ENCODE data around the gene NAA80.
"Not testable (repeated sequence)": the region's sequence is repeated elsewhere in the genome, so short reads cannot be mapped to it uniquely, and the experiment has no call there.

NAA80 gene

GRCh38 chr3:50272538-50272910 is 26.7 kb downstream of the NAA80 start:
- H3K4me1 ChIP-seq (ENCODE audit: insufficient read depth, low read length), result peaks cover 25% of the 10 kb centered on the region
- H3K27me3 ChIP-seq (ENCODE audit: insufficient read depth, low read length); H3K36me3 ChIP-seq (ENCODE audit: insufficient read depth, low read length); H3K4me3 ChIP-seq (ENCODE audit: low read length); H2AFZ ChIP-seq (ENCODE audit: low read depth, low read length); H3K9me3 ChIP-seq (ENCODE audit: low read length): not testable (repeated sequence)

- H3K27me3 ChIP-seq (ENCODE audit: insufficient read depth, low read length), result no peaks in the 10 kb centered on the region
- peaks cover 35% of the 10 kb centered on the region for H3K4me1 ChIP-seq (ENCODE audit: insufficient read depth, low read length)
- no peaks in the 10 kb centered on the region for H3K9me3 ChIP-seq (ENCODE audit: low read length)
- no peak overlapping the region for H3K4me3 ChIP-seq (ENCODE audit: low read length)
- no peaks in the 10 kb centered on the region for H3K36me3 ChIP-seq (ENCODE audit: insufficient read depth, low read length)
- no peak overlapping the region for H2AFZ ChIP-seq (ENCODE audit: low read depth, low read length)
These were observed 27.8 kb downstream of the NAA80 start for GRCh38 chr3:50271314-50271936.

GRCh38 chr3:50270422-50271224 is 28.6 kb downstream of the NAA80 start:
- Histone ChIP-seq H3K36me3 (ENCODE audit: insufficient read depth, low read length) (no peaks in the 10 kb centered on the region), H2AFZ (ENCODE audit: low read depth, low read length) (no peak overlapping the region), H3K9me3 (ENCODE audit: low read length) (no peaks in the 10 kb centered on the region), H3K4me3 (ENCODE audit: low read length) (no peak overlapping the region), H3K4me1 (ENCODE audit: insufficient read depth, low read length) (peaks cover 39% of the 10 kb centered on the region), H3K27me3 (ENCODE audit: insufficient read depth, low read length) (no peaks in the 10 kb centered on the region)

- Histone ChIP-seq H3K4me3 (ENCODE audit: low read length) (no peak overlapping the region), H2AFZ (ENCODE audit: low read depth, low read length) (no peak overlapping the region), H3K36me3 (ENCODE audit: insufficient read depth, low read length) (no peaks in the 10 kb centered on the region), H3K27me3 (ENCODE audit: insufficient read depth, low read length) (no peaks in the 10 kb centered on the region), H3K9me3 (ENCODE audit: low read length) (no peaks in the 10 kb centered on the region), H3K4me1 (ENCODE audit: insufficient read depth, low read length) (peaks cover 45% of the 10 kb centered on the region)
These were observed 29.2 kb downstream of the NAA80 start for GRCh38 chr3:50269977-50270413.

- Histone ChIP-seq H2AFZ (ENCODE audit: low read depth, low read length) (no peak overlapping the region), H3K36me3 (ENCODE audit: insufficient read depth, low read length) (no peaks in the 10 kb centered on the region), H3K9me3 (ENCODE audit: low read length) (no peaks in the 10 kb centered on the region), H3K4me3 (ENCODE audit: low read length) (no peak overlapping the region), H3K4me1 (ENCODE audit: insufficient read depth, low read length) (peaks cover 49% of the 10 kb centered on the region), H3K27me3 (ENCODE audit: insufficient read depth, low read length) (no peaks in the 10 kb centered on the region)
These were observed 29.7 kb downstream of the NAA80 start for GRCh38 chr3:50269460-50269859.

- Histone ChIP-seq H3K36me3 (ENCODE audit: insufficient read depth, low read length) (no peaks in the 10 kb centered on the region), H3K4me1 (ENCODE audit: insufficient read depth, low read length) (peaks cover 55% of the 10 kb centered on the region), H3K4me3 (ENCODE audit: low read length) (no peak within 1 kb of the TSS), H2AFZ (ENCODE audit: low read depth, low read length) (no peak within 1 kb of the TSS), H3K27me3 (ENCODE audit: insufficient read depth, low read length) (no peaks in the 10 kb centered on the region), H3K9me3 (ENCODE audit: low read length) (no peaks in the 10 kb centered on the region)
These were observed 30.3 kb downstream of the NAA80 start, which contains the start of gene SEMA3B for GRCh38 chr3:50268703-50269451. Gene SEMA3B (plus strand): TSS chr3:50269147. CDS start chr3:50269241, 94 bp downstream.

GRCh38 chr3:50268276-50268675 is 30.9 kb downstream of the NAA80 start:
- no peaks in the 10 kb centered on the region for H3K36me3 ChIP-seq (ENCODE audit: insufficient read depth, low read length)
- H3K27me3 ChIP-seq (ENCODE audit: insufficient read depth, low read length), result no peaks in the 10 kb centered on the region
- H3K9me3 ChIP-seq (ENCODE audit: low read length), result no peaks in the 10 kb centered on the region
- peaks cover 60% of the 10 kb centered on the region for H3K4me1 ChIP-seq (ENCODE audit: insufficient read depth, low read length)
- no peak overlapping the region for H3K4me3 ChIP-seq (ENCODE audit: low read length)
- no peak overlapping the region for H2AFZ ChIP-seq (ENCODE audit: low read depth, low read length)

- peaks cover 58% of the 10 kb centered on the region for H3K4me1 ChIP-seq (ENCODE audit: insufficient read depth, low read length)
These were observed 31.8 kb downstream of the NAA80 start for GRCh38 chr3:50267280-50267913.

GRCh38 chr3:50266836-50267235 is 32.4 kb downstream of the NAA80 start:
- no peak overlapping the region for H3K4me3 ChIP-seq (ENCODE audit: low read length)
- H3K4me1 ChIP-seq (ENCODE audit: insufficient read depth, low read length), result peaks cover 58% of the 10 kb centered on the region

More at GRCh38 chr3:50267280-50267913, 31.8 kb downstream of the NAA80 start:
- H3K27me3 ChIP-seq (ENCODE audit: insufficient read depth, low read length), result no peaks in the 10 kb centered on the region
- no peak overlapping the region for H2AFZ ChIP-seq (ENCODE audit: low read depth, low read length)
- H3K36me3 ChIP-seq (ENCODE audit: insufficient read depth, low read length), result no peaks in the 10 kb centered on the region
- no peak overlapping the region for H3K4me3 ChIP-seq (ENCODE audit: low read length)
- no peaks in the 10 kb centered on the region for H3K9me3 ChIP-seq (ENCODE audit: low read length)

GRCh38 chr3:50266017-50266416 is 33.2 kb downstream of the NAA80 start:
- Histone ChIP-seq H3K4me3 (ENCODE audit: low read length) (no peak overlapping the region), H2AFZ (ENCODE audit: low read depth, low read length) (no peak overlapping the region), H3K27me3 (ENCODE audit: insufficient read depth, low read length) (no peaks in the 10 kb centered on the region), H3K4me1 (ENCODE audit: insufficient read depth, low read length) (peaks cover 63% of the 10 kb centered on the region), H3K36me3 (ENCODE audit: insufficient read depth, low read length) (no peaks in the 10 kb centered on the region), H3K9me3 (ENCODE audit: low read length) (no peaks in the 10 kb centered on the region)

More at GRCh38 chr3:50266836-50267235, 32.4 kb downstream of the NAA80 start:
- Histone ChIP-seq H3K27me3 (ENCODE audit: insufficient read depth, low read length) (no peaks in the 10 kb centered on the region), H3K9me3 (ENCODE audit: low read length) (no peaks in the 10 kb centered on the region), H2AFZ (ENCODE audit: low read depth, low read length) (no peak overlapping the region), H3K36me3 (ENCODE audit: insufficient read depth, low read length) (no peaks in the 10 kb centered on the region)

- Histone ChIP-seq H3K27me3 (ENCODE audit: insufficient read depth, low read length) (no peaks in the 10 kb centered on the region), H3K4me1 (ENCODE audit: insufficient read depth, low read length) (peaks cover 67% of the 10 kb centered on the region), H2AFZ (ENCODE audit: low read depth, low read length) (no peak overlapping the region), H3K9me3 (ENCODE audit: low read length) (no peaks in the 10 kb centered on the region), H3K4me3 (ENCODE audit: low read length) (no peak overlapping the region), H3K36me3 (ENCODE audit: insufficient read depth, low read length) (no peaks in the 10 kb centered on the region)
These were observed 33.6 kb downstream of the NAA80 start for GRCh38 chr3:50265571-50265970.

- Histone ChIP-seq H3K4me1 (ENCODE audit: insufficient read depth, low read length) (peaks cover 71% of the 10 kb centered on the region), H3K36me3 (ENCODE audit: insufficient read depth, low read length) (no peaks in the 10 kb centered on the region), H3K4me3 (ENCODE audit: low read length) (no peak overlapping the region), H3K27me3 (ENCODE audit: insufficient read depth, low read length) (no peaks in the 10 kb centered on the region), H3K9me3 (ENCODE audit: low read length) (no peaks in the 10 kb centered on the region), H2AFZ (ENCODE audit: low read depth, low read length) (no peak overlapping the region)
These were observed 34.2 kb downstream of the NAA80 start for GRCh38 chr3:50264964-50265485.
